ENCODE data around the gene SAPCD2.

DNA sequence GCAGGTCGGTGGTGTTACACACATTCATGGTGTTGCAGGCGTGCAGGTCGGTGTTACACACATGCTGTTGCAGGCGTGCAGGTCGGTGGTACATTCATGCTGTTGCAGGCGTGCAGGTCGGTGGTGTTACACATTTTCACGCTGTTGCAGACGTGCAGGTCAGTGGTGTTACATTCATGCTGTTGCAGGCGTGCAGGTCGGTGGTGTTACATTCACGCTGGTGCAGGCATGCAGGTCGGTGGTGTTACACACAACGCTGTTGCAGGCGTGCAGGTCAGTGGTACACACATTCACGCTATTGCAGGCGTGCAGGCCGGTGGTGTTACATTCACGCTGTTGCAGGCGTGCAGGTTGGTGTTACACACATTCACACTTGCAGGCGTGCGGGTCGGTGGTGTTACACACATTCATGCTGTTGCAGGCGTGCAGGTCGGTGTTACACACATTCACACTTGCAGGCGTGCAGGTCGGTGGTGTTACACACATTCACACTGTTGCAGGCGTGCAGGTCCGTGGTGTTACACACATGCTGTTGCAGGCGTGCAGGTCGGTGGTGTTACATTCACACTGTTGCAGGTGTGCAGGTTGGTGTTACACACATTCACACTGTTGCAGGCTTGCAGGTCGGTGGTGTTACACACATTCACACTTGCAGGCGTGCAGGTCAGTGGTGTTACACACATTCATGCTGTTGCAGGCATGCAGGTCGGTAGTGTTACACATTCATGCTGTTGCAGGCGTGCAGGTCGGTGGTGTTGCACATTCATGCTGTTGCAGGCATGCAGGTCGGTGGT, 33.0 kb upstream of the SAPCD2 start:
- TF ChIP-seq CTCF (IDR thresholded peaks at IDR 0.05; ENCODE audit: low read depth, low read length, poor library complexity, severe bottlenecking) (no peak), EZH2phosphoT487 (IDR thresholded peaks at IDR 0.05; ENCODE audit: borderline replicate concordance, low read length) (no peak)
